GM19455 (cell line): Measurements from ENCODE around the gene EFNA1.

Source experiments
- ATAC-seq: cut with Tn5 transposase; IDR thresholded peaks from one replicate; pipeline ENCODE4 v1.9.1; 2021; ENCODE audit not compliant: unreplicated experiment

The EFNA1 gene

GRCh38 chr1:155174324-155175280 is 46.9 kb downstream of the EFNA1 start:
- ATAC-seq: no peak

- no peak for ATAC-seq
Measured at GRCh38 chr1:155175281-155175926, 47.7 kb downstream of the EFNA1 start.

- ATAC-seq: no peak
Measured at GRCh38 chr1:155175927-155176371, 48.3 kb downstream of the EFNA1 start.

- no peak for ATAC-seq
Measured at GRCh38 chr1:155176544-155177071, 48.9 kb downstream of the EFNA1 start.

GRCh38 chr1:155177192-155177917 is 49.7 kb downstream of the EFNA1 start:
- ATAC-seq: no peak

- ATAC-seq: no peak
Measured at GRCh38 chr1:155177918-155178281, 50.2 kb downstream of the EFNA1 start.

GRCh38 chr1:155178441-155179111 is 50.9 kb downstream of the EFNA1 start:
- no peak for ATAC-seq

- no peak for ATAC-seq
Measured at GRCh38 chr1:155179112-155180031, 51.7 kb downstream of the EFNA1 start.

GRCh38 chr1:155181371-155182051 is 53.8 kb downstream of the EFNA1 start:
- no peak for ATAC-seq

GRCh38 chr1:155182052-155182550 is 54.4 kb downstream of the EFNA1 start:
- ATAC-seq: no peak

- ATAC-seq: no peak
Measured at GRCh38 chr1:155183775-155184221, 56.1 kb downstream of the EFNA1 start.

GRCh38 chr1:155184351-155184811 is 56.7 kb downstream of the EFNA1 start:
- ATAC-seq: no peak
